22Rv1 (cell line): Measurements from ENCODE around the gene ENO2.
A peak's percentile ranks its signal among the peaks of the same experiment; 100 is the strongest.

ENCODE experiments used
- CTCF ChIP-seq: fragments of 450-650 bp; IDR thresholded peaks from 2 replicates; pipeline ENCODE4 v1.5.1; 2017; ENCODE audit warnings: mild to moderate bottlenecking
- ZFX ChIP-seq: fragments of 450-650 bp; IDR thresholded peaks from 2 replicates; pipeline ENCODE4 v1.6.1; 2017; ENCODE audit warnings: antibody characterized with exemption, borderline replicate concordance

- peak; percentile 32 for TF ChIP-seq CTCF
- no peak for TF ChIP-seq ZFX
Measured at GRCh38 chr12:6962285-6963015, 48.1 kb downstream of the ENO2 start.
